ENCODE measurements around the gene CDK18.

CDK18 gene

GRCh38 chr1:205524794-205525101 lies 20.3 kb downstream of the CDK18 start:
- TF ChIP-seq POLR2AphosphoS5 (IDR thresholded peaks at IDR 0.05; ENCODE audit: low read depth, low read length) = no peak
- TF ChIP-seq REST (IDR thresholded peaks at IDR 0.05; ENCODE audit: insufficient read depth in 1 of 2, low read depth in 2 of 2, low read length in 2 of 2) = no peak
- no peak for TF ChIP-seq TAF1 (IDR thresholded peaks at IDR 0.05; ENCODE audit: borderline replicate concordance, insufficient read depth, low read length)
- no peak for TF ChIP-seq FOXP2 (optimal IDR thresholded peaks at IDR 0.05; ENCODE audit: borderline replicate concordance, extremely low read depth, extremely low read length, insufficient read depth)
- TF ChIP-seq SIN3A (IDR thresholded peaks at IDR 0.05; ENCODE audit: borderline replicate concordance, insufficient read depth, low read length) = no peak

- TF ChIP-seq REST (IDR thresholded peaks at IDR 0.05; ENCODE audit: insufficient read depth in 1 of 2, low read depth in 2 of 2, low read length in 2 of 2) (no peak), TAF1 (IDR thresholded peaks at IDR 0.05; ENCODE audit: borderline replicate concordance, insufficient read depth, low read length) (no peak), SIN3A (IDR thresholded peaks at IDR 0.05; ENCODE audit: borderline replicate concordance, insufficient read depth, low read length) (no peak), POLR2AphosphoS5 (IDR thresholded peaks at IDR 0.05; ENCODE audit: low read depth, low read length) (no peak), FOXP2 (optimal IDR thresholded peaks at IDR 0.05; ENCODE audit: borderline replicate concordance, extremely low read depth, extremely low read length, insufficient read depth) (no peak)
Measured at GRCh38 chr1:205525495-205526285, 21.2 kb downstream of the CDK18 start.

- TF ChIP-seq REST (IDR thresholded peaks at IDR 0.05; ENCODE audit: insufficient read depth in 1 of 2, low read depth in 2 of 2, low read length in 2 of 2) (no peak), FOXP2 (optimal IDR thresholded peaks at IDR 0.05; ENCODE audit: borderline replicate concordance, extremely low read depth, extremely low read length, insufficient read depth) (no peak), SIN3A (IDR thresholded peaks at IDR 0.05; ENCODE audit: borderline replicate concordance, insufficient read depth, low read length) (no peak), POLR2AphosphoS5 (IDR thresholded peaks at IDR 0.05; ENCODE audit: low read depth, low read length) (no peak), TAF1 (IDR thresholded peaks at IDR 0.05; ENCODE audit: borderline replicate concordance, insufficient read depth, low read length) (no peak)
Measured at GRCh38 chr1:205526431-205526830, 22.0 kb downstream of the CDK18 start.

GRCh38 chr1:205527931-205528330 lies 23.5 kb downstream of the CDK18 start:
- TF ChIP-seq FOXP2 (optimal IDR thresholded peaks at IDR 0.05; ENCODE audit: borderline replicate concordance, extremely low read depth, extremely low read length, insufficient read depth) (no peak), REST (IDR thresholded peaks at IDR 0.05; ENCODE audit: insufficient read depth in 1 of 2, low read depth in 2 of 2, low read length in 2 of 2) (no peak), POLR2AphosphoS5 (IDR thresholded peaks at IDR 0.05; ENCODE audit: low read depth, low read length) (no peak), SIN3A (IDR thresholded peaks at IDR 0.05; ENCODE audit: borderline replicate concordance, insufficient read depth, low read length) (no peak), TAF1 (IDR thresholded peaks at IDR 0.05; ENCODE audit: borderline replicate concordance, insufficient read depth, low read length) (no peak)

All from PFSK-1 (cell line).